HCT116 (cell line): ENCODE measurements around the gene ZNF473.

Experiments
- CTCF ChIP-seq, 3 experiments: fragments of 200-600 bp in 1 of 3; sonication (generic) in 1 of 3; IDR thresholded peaks in 2 of 3; conservative IDR thresholded peaks in 1 of 3; 2 replicates each; pipeline ENCODE4 v1.5.1; 2012 to 2017; ENCODE audit warnings: low read depth in 2 of 3, low read length in 2 of 3, antibody characterized with exemption in 1 of 3, borderline replicate concordance in 1 of 3, control low read depth in 1 of 3, mild to moderate bottlenecking in 1 of 3, mixed read lengths in 1 of 3, mixed run types in 1 of 3, moderate library complexity in 1 of 3; ENCODE audit not compliant: insufficient read depth in 1 of 3
- POLR2A ChIP-seq: IDR thresholded peaks from 2 replicates; pipeline ENCODE4 v1.7.0; 2011; ENCODE audit warnings: borderline replicate concordance; ENCODE audit not compliant: insufficient read depth, insufficient read length; ENCODE audit errors: extremely low read depth
- RAD21 ChIP-seq: IDR thresholded peaks from 2 replicates; pipeline ENCODE4 v1.6.1; 2012; ENCODE audit warnings: low read depth, mild to moderate bottlenecking
- SP1 ChIP-seq: IDR thresholded peaks from 2 replicates; pipeline ENCODE4 v1.6.1; 2012; ENCODE audit warnings: low read depth

GRCh38 chr19:49976496-49976895 is 49.3 kb upstream of the ZNF473 start:
- TF ChIP-seq CTCF (IDR thresholded peaks at IDR 0.05 in 2 of 3, conservative IDR thresholded peaks at IDR 0.05 in 1 of 3; ENCODE audit: borderline replicate concordance in 1 of 3, insufficient read depth in 1 of 3, low read depth in 2 of 3, low read length in 2 of 3) (no peak), RAD21 (no peak), POLR2A (no peak), SP1 (no peak)
